Activated naive CD4-positive, alpha-beta T cell treated with anti-CD3 and anti-CD28 coated beads, Interleukin-2, amount 50 U/mL, for 16 hours (primary cell): ENCODE measurements around the gene RGS18.
"Not testable (repeated sequence)": the region's sequence is repeated elsewhere in the genome, so short reads cannot be mapped to it uniquely, and the experiment has no call there.

Experiments used
- DNase-seq: peaks from one replicate; pipeline ENCODE4 v3.0.0-alpha.2; 2020

The RGS18 gene

DNA sequence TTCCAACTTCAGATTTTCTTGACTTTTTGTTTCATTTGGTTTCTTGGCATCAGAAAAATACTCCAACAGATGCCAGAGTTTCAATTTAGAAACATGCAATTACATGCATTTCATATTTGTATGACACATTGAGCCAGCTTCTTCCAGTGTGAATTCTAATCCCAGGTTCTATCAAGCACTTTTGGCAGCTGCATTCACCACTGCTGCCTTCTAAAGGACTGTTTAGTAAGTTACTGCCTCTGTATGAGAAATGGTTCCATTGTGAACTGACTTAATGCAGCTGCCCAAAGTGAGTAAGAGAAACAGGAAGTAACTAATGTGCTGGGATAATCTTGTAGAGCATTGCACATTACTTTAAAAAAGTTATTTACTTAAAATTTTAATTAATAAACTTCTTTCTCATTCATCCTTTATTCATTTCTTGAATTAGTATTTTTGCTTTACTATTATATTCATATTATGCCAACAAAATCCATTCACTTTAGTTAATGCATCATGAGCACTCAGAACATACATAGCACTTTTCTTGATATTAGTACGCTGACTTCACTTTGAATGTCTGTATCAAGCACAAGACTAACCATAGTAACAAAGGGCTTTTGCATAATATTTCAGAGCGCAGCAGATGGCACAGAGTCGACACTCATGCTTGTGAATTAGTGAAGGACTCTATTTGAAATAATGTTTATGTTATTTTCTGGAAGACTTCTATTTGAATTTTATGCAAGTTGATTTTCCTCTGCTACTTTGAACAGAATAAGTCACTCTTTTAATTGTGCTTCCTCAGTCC, 9.8 kb downstream of the RGS18 start:
- DNase-seq: no peak

DNA sequence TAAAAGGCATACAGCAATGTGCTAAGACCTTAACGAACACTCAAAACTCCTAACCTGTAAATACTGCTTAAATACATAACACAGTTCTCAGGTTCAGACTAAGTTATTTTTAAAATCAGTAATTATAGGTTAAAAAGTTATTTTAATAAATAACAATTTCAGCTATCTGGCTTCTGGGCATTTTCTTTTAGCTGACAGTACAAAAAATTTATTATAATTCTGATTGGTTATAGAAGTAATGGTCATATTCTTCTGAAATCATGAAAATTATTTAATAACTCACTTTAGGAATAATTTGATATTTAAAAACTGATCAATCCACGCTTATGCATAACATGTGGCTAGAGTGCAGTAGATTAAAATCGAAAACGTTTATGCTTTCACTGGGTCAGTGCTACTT, 10.7 kb downstream of the RGS18 start:
- DNase-seq: no peak

DNA sequence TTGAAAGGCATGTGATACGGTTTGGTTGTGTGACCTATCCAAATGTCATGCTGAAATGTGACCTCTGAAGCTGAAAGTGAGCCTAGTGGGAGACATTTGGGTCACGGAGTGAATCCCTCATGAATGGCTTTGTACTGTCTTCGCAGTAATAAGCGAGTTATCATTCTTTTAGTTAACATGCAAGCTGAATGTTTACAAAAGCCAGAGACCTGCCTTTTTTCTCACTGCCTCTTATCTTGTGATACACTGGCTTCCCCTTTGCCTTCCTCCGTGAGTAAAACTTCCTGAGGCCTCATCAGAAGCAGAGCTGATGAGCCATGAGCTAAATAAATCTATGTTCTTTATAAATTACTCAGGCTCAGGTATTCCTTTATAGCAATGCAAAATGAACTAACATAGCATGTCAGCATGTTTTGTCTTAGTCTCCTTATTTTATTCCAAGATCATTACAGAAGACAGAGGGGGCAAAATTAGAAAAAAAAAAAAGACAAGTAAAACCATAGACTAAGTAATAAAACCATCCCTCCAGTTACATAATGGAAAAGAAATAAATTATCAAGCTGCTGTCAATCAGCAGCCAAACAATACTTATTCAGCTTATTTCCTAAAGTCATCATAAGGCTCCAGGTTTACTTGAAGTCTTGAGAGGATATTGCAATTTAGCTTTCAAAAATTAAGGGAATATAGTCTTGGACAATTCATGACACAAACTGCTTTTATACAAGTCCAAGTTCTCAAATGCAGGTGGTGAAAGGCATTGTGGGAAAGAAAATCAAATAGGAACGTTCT, 12.1 kb downstream of the RGS18 start:
- no peak for DNase-seq

DNA sequence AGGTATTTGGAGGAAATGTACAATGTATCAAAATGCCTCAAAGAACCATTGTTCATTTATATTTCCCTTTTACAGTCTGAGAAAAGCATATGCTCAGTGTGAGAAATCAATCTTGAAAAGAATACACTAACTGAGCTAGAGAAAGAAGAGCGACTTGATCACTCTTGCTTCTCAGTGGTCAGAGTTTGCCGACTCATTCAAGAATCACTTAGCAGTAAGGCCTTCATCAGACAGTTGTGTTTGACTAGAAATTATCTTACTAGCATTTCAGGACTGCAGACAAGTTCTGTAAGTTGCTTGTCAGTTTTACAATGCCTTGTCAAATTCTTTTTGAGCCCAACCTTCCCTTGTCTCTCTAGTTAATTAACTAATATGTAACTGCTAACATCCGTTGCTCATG, 12.9 kb downstream of the RGS18 start:
- DNase-seq: no peak

DNA sequence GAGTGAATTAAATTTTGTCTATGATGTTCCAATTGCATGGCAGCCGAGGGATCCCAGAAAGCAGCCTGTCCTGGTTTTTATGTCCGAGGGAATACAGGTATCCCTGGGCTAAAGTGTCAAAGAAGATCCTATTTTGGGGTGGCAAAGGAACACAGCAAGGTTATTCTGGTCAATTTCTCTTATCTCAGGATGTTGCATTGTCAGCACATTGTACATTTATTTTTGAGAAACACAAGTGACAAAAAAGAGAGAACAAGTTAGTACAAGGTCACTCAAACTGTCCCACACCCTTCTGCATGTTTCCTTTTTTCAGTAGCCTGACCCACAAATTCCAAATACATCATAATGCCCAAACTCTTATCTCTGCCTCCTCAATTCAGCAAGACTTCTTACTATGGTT, 17.7 kb downstream of the RGS18 start:
- DNase-seq: no peak

DNA sequence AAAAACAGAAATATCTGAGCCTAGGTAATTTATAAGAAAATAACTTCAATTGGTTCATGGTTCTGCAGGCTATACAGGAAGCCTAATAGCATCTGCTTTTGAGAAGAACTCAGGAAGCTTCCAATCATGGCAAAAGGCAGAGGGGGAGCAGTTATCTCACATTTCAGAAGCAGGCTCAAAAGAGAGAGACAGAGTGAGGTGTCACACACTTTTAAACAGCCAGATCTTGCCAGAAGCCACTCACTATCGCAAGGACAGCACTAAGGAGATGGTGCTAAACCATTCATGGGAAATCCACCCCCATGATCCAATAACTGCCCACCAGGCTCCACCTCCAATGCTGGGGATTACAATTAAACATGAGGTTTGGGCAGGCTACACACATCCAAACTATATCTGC, 25.5 kb downstream of the RGS18 start:
- no peak for DNase-seq

DNA sequence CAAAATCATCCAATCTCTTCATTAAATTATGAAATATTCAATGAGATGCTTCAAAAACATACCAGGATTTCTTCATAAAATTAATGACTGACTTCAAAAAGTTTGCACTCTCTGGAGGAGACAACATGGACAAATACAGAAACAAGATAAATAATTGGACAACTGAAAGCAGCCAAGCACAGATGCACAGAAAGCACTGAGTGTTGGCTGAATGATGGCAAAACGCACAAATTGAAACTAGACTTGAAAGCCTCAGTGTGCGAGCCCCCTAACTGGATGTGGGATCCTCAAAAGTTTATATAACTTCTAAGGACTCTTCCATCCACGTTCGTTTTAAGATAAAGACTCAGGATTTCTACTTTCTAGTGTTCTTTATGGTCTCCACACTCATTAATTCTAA, 27.9 kb downstream of the RGS18 start:
- no peak for DNase-seq

DNA sequence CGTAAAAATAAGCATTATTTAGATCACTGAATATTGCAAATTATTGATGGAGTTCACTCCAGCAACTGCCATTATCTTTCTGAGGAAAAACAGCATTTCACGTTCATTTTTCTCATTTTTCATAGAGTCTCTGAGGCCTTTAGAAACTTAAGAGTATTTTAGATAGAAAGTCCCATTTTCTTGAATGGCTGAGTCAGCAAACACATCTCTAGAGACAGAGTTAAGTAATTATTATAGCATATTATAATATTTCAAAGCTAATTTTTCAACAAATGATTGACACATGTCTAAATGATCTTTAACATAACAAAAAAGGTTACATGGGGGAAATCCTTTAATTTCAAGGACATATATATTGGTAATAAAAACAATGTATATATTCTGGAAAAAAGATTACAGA, 31.8 kb downstream of the RGS18 start:
- DNase-seq: no peak

DNA sequence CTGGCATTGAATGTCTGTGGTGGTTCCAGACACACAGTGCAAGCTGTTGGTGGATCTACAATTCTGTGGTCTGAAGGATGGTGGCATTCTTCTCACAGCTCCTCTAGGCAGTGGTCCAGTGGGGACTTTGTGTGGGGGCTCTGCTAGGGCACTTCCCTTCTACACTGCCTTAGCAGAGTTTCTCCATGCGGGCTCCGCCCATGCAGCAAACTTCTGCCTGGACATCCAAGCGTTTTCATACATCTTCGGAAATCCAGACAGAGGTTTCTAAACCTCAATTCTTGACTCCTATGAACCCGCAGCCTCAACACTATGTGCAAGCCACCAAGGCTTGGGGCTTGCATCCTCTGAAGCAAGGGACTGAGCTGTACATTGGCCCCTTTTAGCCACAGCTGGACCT, 43.0 kb downstream of the RGS18 start:
- no peak for DNase-seq

DNA sequence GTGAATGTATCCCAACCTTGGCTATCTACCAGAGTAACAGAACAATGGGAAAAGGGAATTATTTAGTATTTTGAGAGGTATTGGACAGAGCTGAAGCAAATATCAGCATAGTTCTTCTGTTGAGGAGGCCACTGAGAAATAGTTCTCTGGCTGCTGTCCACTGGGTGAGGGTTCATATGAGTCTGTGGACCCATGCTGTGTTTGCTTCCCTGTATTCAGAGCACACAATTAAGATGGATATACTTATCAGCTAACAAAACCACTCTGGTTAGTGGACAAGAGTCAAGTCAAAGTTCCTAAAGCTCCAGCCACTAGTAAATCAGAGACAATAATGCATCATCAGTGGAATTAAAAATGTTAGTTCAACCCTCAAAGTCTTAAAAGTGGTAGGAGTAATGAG, 66.1 kb downstream of the RGS18 start:
- DNase-seq: no peak

DNA sequence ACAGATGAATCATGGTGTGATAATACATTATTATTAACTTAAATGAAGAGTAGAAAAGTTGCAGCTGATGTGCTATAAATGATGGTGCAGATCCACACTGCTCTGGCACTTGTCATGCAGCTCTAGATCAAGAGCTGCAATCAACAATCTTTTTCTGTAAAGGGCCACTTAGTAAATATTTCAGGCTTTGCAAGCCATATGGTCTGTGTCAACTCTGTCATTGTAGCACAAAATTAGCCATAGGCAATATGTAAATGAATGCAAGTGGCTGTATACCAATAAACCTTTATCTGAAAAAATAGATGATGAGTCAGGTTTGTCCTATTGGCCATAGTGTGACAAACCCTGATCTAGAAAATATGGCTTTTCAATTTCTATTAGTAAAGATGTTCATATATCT, 66.6 kb downstream of the RGS18 start:
- DNase-seq: no peak

DNA sequence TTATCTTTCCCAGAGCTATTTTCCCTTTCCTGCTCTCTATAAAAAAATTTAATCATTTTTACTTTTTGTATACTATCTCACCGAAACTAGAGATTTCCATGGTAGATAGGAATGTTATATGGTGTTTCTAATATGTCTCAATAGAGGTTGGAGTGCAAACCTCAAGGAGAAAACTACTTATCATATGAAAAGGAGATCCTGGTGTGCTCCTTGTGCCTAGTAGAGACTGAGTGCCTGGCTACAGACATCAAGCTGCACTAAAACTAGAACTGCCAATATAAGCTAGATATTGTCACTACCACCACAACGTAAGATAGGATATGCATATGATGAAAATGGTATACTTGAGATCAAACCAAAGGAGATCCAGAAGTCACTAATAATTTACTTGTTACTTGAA, 67.0 kb downstream of the RGS18 start:
- no peak for DNase-seq

DNA sequence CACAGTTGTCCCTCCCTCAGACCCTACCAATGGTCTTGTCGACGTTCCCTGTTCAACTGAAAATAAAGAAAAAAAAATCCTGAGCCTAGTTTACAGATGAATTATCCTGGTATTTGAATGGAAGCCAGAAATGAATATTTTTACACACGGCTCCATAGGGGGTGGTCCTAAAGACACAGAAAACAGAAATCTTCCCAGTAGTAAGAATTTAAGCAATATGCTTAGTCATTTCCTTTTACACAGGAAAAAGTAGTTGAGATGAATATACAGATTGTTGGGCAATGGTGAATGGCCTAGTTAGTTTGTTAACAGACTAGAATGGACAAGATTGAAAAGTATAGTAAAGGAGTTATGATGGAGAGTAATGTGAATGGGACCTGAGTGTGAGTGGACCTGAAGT, 67.4 kb downstream of the RGS18 start:
- no peak for DNase-seq

DNA sequence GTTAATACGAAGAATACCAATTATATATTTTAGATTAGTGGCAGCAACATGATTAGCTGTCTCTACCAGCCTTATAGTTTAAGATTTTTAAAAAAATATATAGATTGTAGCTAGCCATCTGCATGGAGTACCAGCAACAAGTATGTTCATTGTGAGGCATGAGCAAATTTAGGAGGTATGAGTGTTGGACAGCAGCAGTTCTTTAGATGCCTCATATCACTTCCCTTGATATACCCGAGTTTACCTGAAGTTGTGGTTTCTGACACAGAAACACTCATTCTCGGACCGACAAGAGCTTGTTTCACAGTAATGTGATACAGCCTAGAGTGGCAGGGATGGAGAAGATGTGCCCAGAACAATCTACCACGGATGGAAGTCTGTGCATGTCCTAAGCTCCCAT, 69.1 kb downstream of the RGS18 start:
- no peak for DNase-seq

DNA sequence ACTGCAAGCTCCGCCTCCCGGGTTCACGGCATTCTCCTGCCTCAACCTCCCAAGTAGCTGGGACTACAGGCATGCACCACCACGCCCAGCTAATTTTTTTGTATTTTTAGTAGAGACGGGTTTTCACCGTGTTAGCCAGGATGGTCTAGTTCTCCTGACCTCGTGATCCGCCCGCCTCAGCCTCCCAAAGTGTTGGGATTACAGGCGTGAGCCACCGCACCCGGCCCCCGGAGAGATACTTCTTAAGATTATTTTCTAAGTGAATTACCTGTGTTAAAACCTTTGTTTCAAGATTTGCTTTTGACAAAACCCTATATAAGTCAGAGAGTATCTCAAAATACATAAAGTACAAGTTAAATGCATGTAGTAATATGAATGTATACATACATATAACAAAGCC, 69.7 kb downstream of the RGS18 start:
- DNase-seq: not testable (repeated sequence)

DNA sequence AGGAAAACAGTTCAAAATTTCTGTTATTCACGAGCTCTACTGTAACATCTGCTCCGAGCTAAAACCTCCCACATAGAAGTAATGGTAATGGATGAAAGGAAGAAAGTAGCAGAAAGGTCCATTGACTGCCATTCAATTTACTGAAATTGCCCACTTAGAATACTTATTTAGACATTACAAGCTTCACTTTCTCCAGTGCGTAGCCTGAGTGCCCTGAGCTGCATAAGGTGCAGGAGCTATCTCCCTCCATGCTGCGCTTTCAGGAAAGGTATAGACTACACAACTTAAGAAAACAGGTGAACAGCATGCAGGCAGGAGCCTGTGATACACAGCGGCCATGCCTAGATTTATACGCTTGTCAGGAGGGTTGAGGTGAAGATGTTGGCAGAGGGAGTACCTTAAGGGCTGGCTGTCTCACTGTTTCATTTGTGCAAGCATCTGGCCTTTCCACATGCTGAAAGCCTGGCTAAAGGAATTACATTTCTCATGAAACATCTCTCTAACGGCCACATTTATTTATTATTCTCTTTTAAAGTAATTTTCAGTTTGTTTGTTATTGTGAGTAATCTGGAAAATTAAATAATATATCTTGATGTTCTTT, 74.7 kb downstream of the RGS18 start:
- no peak for DNase-seq

DNA sequence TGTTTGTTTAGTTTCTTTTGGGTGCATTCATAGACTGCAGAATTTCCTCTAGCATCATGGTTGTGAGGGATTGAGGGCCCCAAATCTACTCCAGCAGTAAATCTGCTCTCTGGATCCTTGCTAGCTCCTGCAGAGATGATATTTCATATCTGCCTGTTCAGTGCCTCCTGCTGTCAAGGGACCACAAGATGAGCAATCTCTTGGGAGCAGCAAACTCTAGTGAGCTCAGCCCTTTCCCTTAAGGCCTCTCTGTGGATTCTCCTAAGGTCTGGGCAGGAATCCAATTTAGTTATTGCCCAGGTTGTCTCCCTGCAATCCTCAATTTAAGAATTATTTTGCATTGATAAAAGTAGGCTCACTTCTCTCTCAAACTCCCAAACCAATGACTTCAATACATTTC, 76.9 kb downstream of the RGS18 start:
- DNase-seq: no peak
